HEK293 (cell line): Measurements from ENCODE around the gene SAMD5.

Experiments
- AEBP2 ChIP-seq: fragments of 450-650 bp; formaldehyde crosslinking; IDR thresholded peaks from 2 replicates; pipeline ENCODE4 v1.5.1; 2016; ENCODE audit warnings: missing biosample characterization, missing genetic modification characterization, borderline replicate concordance
- BCL11A ChIP-seq: fragments of 450-650 bp; formaldehyde crosslinking; IDR thresholded peaks from 2 replicates; pipeline ENCODE4 v1.5.1; 2016; ENCODE audit warnings: low read depth, missing biosample characterization, missing genetic modification characterization
- CTCF ChIP-seq: fragments of 450-650 bp; formaldehyde crosslinking; IDR thresholded peaks from 2 replicates; pipeline ENCODE4 v1.5.1; 2016; ENCODE audit warnings: missing biosample characterization, missing genetic modification characterization
- TCF7L2 ChIP-seq: IDR thresholded peaks from 2 replicates; pipeline ENCODE4 v1.6.1; 2011; ENCODE audit warnings: low read depth, mild to moderate bottlenecking, inconsistent platforms, low read length, moderate library complexity, borderline replicate concordance
- ZBTB10 ChIP-seq: fragments of 450-650 bp; formaldehyde crosslinking; IDR thresholded peaks from 2 replicates; pipeline ENCODE4 v1.5.1; 2016; ENCODE audit warnings: missing biosample characterization, missing genetic modification characterization
- ZBTB26 ChIP-seq: fragments of 450-650 bp; formaldehyde crosslinking; optimal IDR thresholded peaks from 2 replicates; pipeline ENCODE3; 2016; ENCODE audit warnings: missing biosample characterization, mild to moderate bottlenecking, missing genetic modification characterization
- ZNF423 ChIP-seq: fragments of 450-650 bp; formaldehyde crosslinking; IDR thresholded peaks from 2 replicates; pipeline ENCODE4 v1.5.1; 2016; ENCODE audit warnings: missing biosample characterization, missing genetic modification characterization
- ZNF514 ChIP-seq: fragments of 450-650 bp; formaldehyde crosslinking; IDR thresholded peaks from 2 replicates; pipeline ENCODE4 v1.5.1; 2016; ENCODE audit warnings: missing biosample characterization, missing genetic modification characterization
- ZNF747 ChIP-seq: fragments of 450-650 bp; formaldehyde crosslinking; IDR thresholded peaks from 2 replicates; pipeline ENCODE4 v1.5.1; 2016; ENCODE audit warnings: missing biosample characterization, missing genetic modification characterization

- TF ChIP-seq CTCF (tag by site-specific recombination) (no peak), AEBP2 (tag by site-specific recombination) (no peak), ZNF747 (no peak), ZNF423 (tag by site-specific recombination) (no peak), ZNF514 (tag by site-specific recombination) (no peak), ZBTB26 (tag by site-specific recombination) (no peak), ZBTB10 (tag by site-specific recombination) (no peak), TCF7L2 (no peak), BCL11A (tag by site-specific recombination) (no peak)
These were observed 61.3 kb downstream of the SAMD5 start for GRCh38 chr6:147569788-147570187.
